Fibroblast of skin of abdomen (primary cell): ENCODE results near the gene DCLK2.

Experiments
- DNase-seq: peaks from one replicate; pipeline ENCODE4 v3.0.0-alpha.2; 2013

DCLK2 gene

DNA sequence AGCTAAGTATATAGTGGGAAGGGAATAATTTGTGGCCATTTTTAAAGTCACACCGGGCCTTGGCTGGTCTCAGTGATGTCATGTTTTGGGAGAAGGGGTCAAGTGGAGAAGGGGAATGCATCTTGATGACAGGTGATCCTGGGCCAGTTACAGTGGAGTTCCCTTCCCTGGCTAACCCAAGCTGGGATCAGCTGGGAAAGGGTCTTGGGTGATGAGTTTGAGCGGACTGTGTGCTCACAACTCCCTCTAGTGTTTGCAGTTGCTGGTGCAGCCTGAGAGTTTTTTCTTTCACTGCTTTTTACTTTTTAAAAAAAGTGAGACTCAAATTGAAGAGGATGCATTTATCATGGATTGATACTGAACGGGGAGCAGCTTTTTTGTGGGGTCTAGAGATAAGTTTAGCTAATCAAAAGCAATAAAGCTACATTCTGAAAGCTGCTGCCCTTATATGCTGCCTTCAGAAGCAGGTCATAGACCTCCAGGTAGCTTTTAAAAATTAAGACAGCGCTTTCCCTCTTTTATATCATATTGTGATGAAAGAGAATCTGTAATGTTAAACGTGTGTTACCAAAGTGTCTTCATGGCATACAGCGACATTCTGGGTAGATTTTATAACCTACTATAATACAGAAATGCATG, 164.7 kb downstream of the DCLK2 start:
- peak; percentile 51 for DNase-seq

GRCh38 chr4:150243932-150244331, 165.7 kb downstream of the DCLK2 start:
- no peak for DNase-seq

- peak; percentile 70 for DNase-seq
Observed at GRCh38 chr4:150244600-150244999, 166.4 kb downstream of the DCLK2 start.

DNA sequence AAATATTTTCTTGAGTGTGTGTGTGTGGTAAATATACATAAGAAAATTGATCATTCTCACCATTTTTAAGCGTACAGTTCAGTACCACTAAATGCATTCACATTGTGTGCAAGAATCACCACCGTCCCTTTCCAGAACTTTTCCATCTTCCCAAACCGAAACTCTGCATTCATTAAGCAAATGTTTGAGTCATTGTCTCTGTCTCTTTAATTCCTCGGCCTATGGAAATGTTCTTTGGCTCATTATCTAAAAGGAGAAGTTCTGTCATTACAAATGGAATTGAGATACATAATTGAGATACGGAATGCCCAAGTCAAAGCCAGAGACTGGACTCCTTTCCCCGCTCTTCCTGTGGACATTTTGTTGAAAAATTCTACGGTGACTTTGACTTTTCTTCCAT, 168.9 kb downstream of the DCLK2 start:
- no peak for DNase-seq

DNA sequence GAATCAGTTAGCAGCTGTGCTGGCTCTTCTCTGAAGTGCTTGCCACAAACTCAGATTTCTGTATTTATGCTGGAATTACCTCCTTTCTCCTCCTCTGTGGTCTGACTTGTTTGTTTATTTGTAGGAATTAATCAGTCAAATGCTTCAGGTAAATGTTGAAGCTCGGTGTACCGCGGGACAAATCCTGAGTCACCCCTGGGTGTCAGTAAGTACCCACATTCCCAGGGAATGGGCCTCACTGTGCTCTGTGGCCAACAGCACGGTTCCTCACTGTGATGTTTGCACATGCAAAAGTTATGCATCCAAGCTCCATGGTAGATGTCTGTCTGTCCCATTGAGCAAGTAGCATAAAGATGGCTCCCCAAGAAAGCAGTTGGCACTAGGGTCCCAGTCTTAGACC, 169.9 kb downstream of the DCLK2 start:
- no peak for DNase-seq

GRCh38 chr4:150250293-150250997, 172.2 kb downstream of the DCLK2 start:
- DNase-seq, result no peak

GRCh38 chr4:150250998-150251651, 172.9 kb downstream of the DCLK2 start:
- no peak for DNase-seq

DNA sequence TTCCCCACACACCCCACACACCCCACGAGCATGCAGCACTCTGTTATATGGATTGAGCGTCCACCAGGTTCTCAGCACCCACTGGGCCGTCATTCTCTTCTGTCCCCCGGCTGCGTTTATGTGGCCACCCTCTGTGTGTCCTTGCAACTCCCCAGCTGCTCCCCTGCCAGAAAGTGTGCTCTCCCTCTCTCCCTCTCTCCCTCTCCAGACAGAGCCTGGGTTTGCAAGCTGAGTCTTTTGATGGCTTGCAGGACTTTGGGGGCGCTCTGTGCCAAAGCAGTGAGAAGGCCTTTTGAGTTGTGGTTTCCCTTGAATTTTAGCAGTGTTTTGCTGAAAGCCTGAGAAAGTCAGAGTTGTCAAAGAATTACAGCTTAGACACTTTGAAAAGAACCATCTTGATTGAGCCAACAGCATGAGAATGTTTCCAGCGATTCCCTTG, 173.5 kb downstream of the DCLK2 start:
- DNase-seq, result peak; percentile 37

- no peak for DNase-seq
Observed at GRCh38 chr4:150252306-150252705, 174.1 kb downstream of the DCLK2 start.

- DNase-seq, result no peak
Observed at GRCh38 chr4:150252741-150253140, 174.5 kb downstream of the DCLK2 start.

GRCh38 chr4:150253416-150253815, 175.2 kb downstream of the DCLK2 start:
- DNase-seq, result no peak

DNA sequence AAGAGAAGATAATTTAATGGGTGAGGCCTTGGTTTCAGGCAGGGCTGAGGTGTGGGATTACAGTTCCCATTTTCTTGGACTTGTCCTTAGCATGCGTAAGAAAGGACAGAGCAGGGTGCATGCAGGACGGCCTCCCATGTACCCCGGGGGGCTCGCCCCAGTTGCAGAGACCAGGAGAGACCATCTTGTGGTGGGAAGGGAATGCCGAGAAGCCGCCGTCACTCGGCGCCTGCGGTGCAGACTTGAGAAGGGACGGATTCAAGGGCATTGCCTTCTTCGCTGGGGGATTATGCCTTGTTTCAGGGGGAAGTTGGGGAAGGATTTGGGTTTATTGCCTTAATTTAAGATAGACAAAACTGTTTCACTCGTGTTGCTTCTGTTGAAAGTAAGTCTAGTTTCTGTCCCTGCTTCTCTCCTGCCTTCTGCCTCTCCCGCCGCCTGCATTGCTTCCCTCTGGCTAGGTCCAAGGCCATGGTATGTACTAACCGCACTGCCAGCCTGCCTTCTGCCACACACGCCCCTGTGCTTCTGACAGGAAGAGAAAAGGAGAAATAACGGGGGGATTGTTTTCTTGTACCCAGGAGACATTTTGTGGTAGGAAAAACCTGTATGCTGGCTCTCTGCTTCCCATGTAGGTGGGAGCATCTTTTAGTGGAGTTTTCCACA, 175.9 kb downstream of the DCLK2 start:
- DNase-seq, result no peak

- no peak for DNase-seq
Observed at GRCh38 chr4:150255610-150256224, 177.5 kb downstream of the DCLK2 start.

DNA sequence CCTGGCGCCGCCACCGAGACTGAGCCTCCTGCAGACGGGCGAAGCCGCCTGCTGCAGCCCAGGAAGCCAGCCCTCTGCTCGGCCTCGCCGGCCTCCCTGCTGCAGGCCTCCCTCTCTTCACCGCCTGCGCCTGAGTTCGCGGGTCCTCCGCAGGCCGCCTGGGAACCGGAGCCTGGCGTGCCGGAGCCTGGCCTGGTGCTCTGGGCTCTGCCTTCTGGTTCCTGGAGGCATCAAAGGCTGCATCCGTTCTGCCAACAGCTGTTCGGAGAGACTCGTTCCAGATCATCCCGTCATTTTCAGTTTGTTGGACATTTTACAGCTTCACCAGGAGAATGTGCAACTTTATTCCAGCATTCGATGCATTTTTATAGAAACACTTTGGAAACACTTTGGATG, 178.0 kb downstream of the DCLK2 start:
- no peak for DNase-seq

GRCh38 chr4:150256841-150257730, 178.8 kb downstream of the DCLK2 start:
- no peak for DNase-seq

GRCh38 chr4:150258569-150258968, 180.3 kb downstream of the DCLK2 start:
- DNase-seq, result no peak

DNA sequence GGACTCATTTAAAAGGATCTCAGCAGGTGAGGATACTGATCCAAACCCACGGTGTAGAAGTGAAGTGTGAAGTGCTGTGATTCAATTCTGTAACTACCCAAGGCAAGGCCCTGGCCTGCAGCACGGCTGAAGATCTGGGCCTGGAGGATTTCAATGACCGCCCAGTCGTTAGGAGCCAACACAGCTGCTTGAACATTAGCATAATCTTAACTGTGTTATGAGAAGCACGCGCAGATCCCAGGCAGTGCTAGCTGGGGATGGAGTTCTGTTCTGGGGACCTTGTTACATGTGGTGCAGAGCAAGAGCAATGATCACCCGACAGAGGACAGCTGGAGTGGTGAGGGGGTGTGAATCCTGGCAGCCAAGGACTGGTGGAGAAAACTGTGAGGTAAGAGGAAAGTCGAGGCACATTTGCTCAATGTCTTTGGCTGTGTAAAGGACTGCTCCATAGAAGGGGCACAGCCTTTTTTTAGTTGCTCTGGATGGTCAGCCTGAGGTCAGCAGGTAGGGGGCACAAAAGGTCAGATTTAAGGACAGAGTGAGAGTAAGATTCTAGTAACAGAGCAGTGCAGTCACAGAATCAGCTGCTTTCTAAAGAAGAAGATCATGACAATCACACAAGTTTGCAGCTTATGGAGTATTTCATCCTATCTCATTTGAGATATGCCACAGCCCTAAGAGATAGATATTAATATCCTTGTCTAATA, 181.8 kb downstream of the DCLK2 start:
- no peak for DNase-seq

DNA sequence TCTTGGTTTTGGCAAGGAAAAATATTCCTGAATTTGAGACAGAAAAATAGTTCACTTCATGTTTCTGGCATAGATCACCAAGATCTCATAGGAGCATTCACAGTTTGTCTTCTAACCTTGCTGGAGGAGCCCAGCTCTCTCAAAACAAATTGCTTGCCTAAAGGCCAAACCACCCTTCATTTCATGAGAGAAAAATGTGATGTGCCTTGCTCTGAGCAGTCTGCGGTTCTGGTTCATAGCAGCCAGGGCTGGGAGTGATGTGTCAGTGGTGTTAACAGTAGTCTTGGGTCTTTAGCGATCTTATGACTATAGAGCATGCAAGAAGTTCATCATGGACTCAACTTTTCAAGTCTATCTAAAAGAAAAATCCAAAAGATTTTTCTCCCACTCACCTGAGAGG, 183.3 kb downstream of the DCLK2 start:
- DNase-seq, result peak; percentile 33

- no peak for DNase-seq
Observed at GRCh38 chr4:150262611-150263010, 184.4 kb downstream of the DCLK2 start.

DNA sequence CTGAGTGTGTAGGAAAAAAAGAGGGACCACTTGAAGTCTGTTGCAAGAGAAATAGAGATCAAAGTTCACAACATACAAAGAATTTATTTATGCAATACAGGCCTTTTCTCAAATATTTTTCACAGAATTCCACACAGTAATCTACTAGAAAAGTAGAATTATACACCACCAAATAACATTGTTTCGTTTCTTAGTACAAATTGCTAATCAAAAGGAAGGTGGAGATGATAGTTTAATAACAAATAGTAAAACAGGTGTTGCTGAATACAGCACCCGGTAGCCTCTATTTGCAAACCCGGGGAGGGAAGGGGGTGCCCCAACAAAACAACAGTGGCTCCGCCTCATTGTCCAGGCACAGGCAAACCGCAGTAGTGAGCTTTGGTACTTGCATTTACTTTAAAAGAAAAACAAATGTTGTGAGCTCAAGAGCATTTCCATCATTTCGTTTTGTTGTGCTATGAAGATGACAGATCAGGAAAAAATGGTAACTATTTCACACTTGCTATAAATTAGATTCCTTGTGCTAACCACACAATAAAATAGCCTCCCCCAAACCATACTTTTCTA, 186.4 kb downstream of the DCLK2 start:
- DNase-seq, result peak; percentile 69

DNA sequence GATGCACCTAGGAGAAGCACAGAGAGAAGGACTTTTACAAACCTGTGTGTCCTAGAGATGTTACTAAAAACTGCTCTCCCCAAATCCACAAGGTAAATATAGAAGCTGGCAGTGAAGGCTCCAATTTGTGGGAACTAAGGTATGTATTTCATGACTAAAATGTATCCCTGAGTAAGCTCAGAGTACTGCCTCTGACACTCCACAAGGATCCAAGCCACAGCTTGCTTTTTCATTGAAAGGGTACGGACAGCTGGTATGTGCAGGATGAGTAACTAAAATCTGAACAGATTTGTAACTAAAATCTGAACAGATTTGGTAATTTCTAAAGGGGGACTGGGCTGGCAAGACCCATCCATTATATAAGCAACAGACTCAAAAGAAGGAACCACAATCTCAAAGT, 187.6 kb downstream of the DCLK2 start:
- peak; percentile 35 for DNase-seq
